HEK293T (cell line): ENCODE data around the gene AMOTL2.

ENCODE experiments used
- FOXM1 ChIP-seq: fragments of 450-650 bp; IDR thresholded peaks from 2 replicates; pipeline ENCODE4 v1.6.1; 2017; ENCODE audit warnings: mild to moderate bottlenecking, borderline replicate concordance
- L3MBTL2 ChIP-seq: fragments of 450-650 bp; conservative IDR thresholded peaks from 2 replicates; pipeline ENCODE4 v1.6.1; 2016; ENCODE audit warnings: mild to moderate bottlenecking
- NFRKB ChIP-seq: fragments of 450-650 bp; IDR thresholded peaks from 2 replicates; pipeline ENCODE4 v1.6.1; 2016; ENCODE audit warnings: mild to moderate bottlenecking, moderate library complexity
- PKNOX1 ChIP-seq: fragments of 450-650 bp; IDR thresholded peaks from 2 replicates; pipeline ENCODE4 v1.6.1; 2016
- ZNF384 ChIP-seq: fragments of 450-650 bp; IDR thresholded peaks from 2 replicates; pipeline ENCODE4 v1.6.1; 2016

- TF ChIP-seq FOXM1 = no peak
- TF ChIP-seq PKNOX1 = no peak
- TF ChIP-seq ZNF384 = no peak
- TF ChIP-seq L3MBTL2 = no peak
- no peak for TF ChIP-seq NFRKB
Observed at GRCh38 chr3:134340982-134341365, 33.3 kb downstream of the AMOTL2 start.
